GM21529 (cell line): Measurements from ENCODE around the gene ASB10.

Experiments
- ATAC-seq: cut with Tn5 transposase; IDR thresholded peaks from one replicate; pipeline ENCODE4 v1.9.1; 2021; ENCODE audit not compliant: unreplicated experiment

Gene ASB10

GRCh38 chr7:151210087-151210854, 23.2 kb upstream of the ASB10 start, which contains the start of gene H2BK1:
H2BK1 (minus strand) TSS chr7:151210488; CDS start chr7:151210318, 170 bp downstream.
- ATAC-seq, result no peak

- ATAC-seq, result no peak
Observed at GRCh38 chr7:151209588-151209987, 22.5 kb upstream of the ASB10 start.

GRCh38 chr7:151208253-151208862, 21.3 kb upstream of the ASB10 start:
- ATAC-seq, result no peak

GRCh38 chr7:151207804-151208203, 20.8 kb upstream of the ASB10 start:
- ATAC-seq, result no peak

- no peak for ATAC-seq
Observed at GRCh38 chr7:151207315-151207714, 20.3 kb upstream of the ASB10 start.

GRCh38 chr7:151206914-151207313, 19.9 kb upstream of the ASB10 start:
- ATAC-seq, result no peak

- ATAC-seq, result no peak
Observed at GRCh38 chr7:151205730-151206129, 18.7 kb upstream of the ASB10 start.

GRCh38 chr7:151204383-151205032, 17.5 kb upstream of the ASB10 start:
- ATAC-seq, result no peak

GRCh38 chr7:151202836-151203235, 15.8 kb upstream of the ASB10 start:
- no peak for ATAC-seq

GRCh38 chr7:151201751-151202150, 14.7 kb upstream of the ASB10 start:
- ATAC-seq, result no peak

GRCh38 chr7:151201344-151201743, 14.3 kb upstream of the ASB10 start:
- no peak for ATAC-seq

- ATAC-seq, result no peak
Observed at GRCh38 chr7:151198945-151199848, 12.1 kb upstream of the ASB10 start.

- ATAC-seq, result no peak
Observed at GRCh38 chr7:151197932-151198331, 10.9 kb upstream of the ASB10 start.

- ATAC-seq, result no peak
Observed at GRCh38 chr7:151195616-151196450, 8.8 kb upstream of the ASB10 start.

- ATAC-seq, result no peak
Observed at GRCh38 chr7:151194188-151194587, 7.1 kb upstream of the ASB10 start.

GRCh38 chr7:151193203-151193978, 6.3 kb upstream of the ASB10 start:
- ATAC-seq, result no peak

GRCh38 chr7:151192002-151192539, 5.0 kb upstream of the ASB10 start:
- no peak for ATAC-seq

- no peak for ATAC-seq
Observed at GRCh38 chr7:151191544-151191943, 4.5 kb upstream of the ASB10 start.

GRCh38 chr7:151189038-151189437, 2.0 kb upstream of the ASB10 start:
- ATAC-seq, result no peak
